GM21576 (cell line): ENCODE results near the gene PEMT.

Experiments used
- ATAC-seq: cut with Tn5 transposase; IDR thresholded peaks from one replicate; pipeline ENCODE4 v1.9.1; 2021; ENCODE audit warnings: mild to moderate bottlenecking, moderate library complexity; ENCODE audit not compliant: unreplicated experiment

The PEMT gene

GRCh38 chr17:17536702-17537101 is 54.8 kb downstream of the PEMT start:
- ATAC-seq = no peak

- ATAC-seq = no peak
Measured at GRCh38 chr17:17535957-17536356, 55.6 kb downstream of the PEMT start.

- ATAC-seq = no peak
Measured at GRCh38 chr17:17533901-17534441, 57.5 kb downstream of the PEMT start.

GRCh38 chr17:17532991-17533390 is 58.5 kb downstream of the PEMT start:
- no peak for ATAC-seq

GRCh38 chr17:17531156-17531555 is 60.4 kb downstream of the PEMT start:
- no peak for ATAC-seq

GRCh38 chr17:17528696-17529652 is 62.5 kb downstream of the PEMT start:
- ATAC-seq = no peak

GRCh38 chr17:17527956-17528500 is 63.5 kb downstream of the PEMT start:
- no peak for ATAC-seq

GRCh38 chr17:17527534-17527933 is 64.0 kb downstream of the PEMT start:
- ATAC-seq = no peak

GRCh38 chr17:17526369-17526768 is 65.1 kb downstream of the PEMT start:
- ATAC-seq = no peak

- ATAC-seq = no peak
Measured at GRCh38 chr17:17525956-17526355, 65.6 kb downstream of the PEMT start.

- ATAC-seq = no peak
Measured at GRCh38 chr17:17525311-17525710, 66.2 kb downstream of the PEMT start.

- ATAC-seq = no peak
Measured at GRCh38 chr17:17523731-17524490, 67.6 kb downstream of the PEMT start.

- no peak for ATAC-seq
Measured at GRCh38 chr17:17523001-17523730, 68.3 kb downstream of the PEMT start.

- ATAC-seq = no peak
Measured at GRCh38 chr17:17520599-17521232, 70.8 kb downstream of the PEMT start.

GRCh38 chr17:17519886-17520285 is 71.6 kb downstream of the PEMT start:
- ATAC-seq = no peak

GRCh38 chr17:17518951-17519350 is 72.6 kb downstream of the PEMT start:
- no peak for ATAC-seq

GRCh38 chr17:17518014-17518413 is 73.5 kb downstream of the PEMT start:
- no peak for ATAC-seq

- ATAC-seq = no peak
Measured at GRCh38 chr17:17516941-17517720, 74.4 kb downstream of the PEMT start.
